WTC11 (cell line): Measurements from ENCODE around the gene HDGFL3. TPM values are rescaled to one million over a fixed set of nuclear protein-coding genes. Genes with fewer than 3 reads are reported as not detected.

Source experiments
- ATAC-seq: fragments of 200-7000 bp; cut with Tn5 transposase; 2 replicates; pipeline ENCODE4 v1.10.0; 2021; ENCODE audit warnings: mild to moderate bottlenecking, moderate library complexity
- CTCF ChIA-PET: fragments of 300-600 bp; sonication (Branson Sonifier 250); formaldehyde crosslinking; loops from one replicate; lab custom pipeline; 2021; ENCODE audit warnings: antibody characterized with exemption; lab: Charles Lee
- POLR2A ChIA-PET: fragments of 350-600 bp; sonication (Branson Sonifier 250); formaldehyde crosslinking; loops from one replicate; lab custom pipeline; 2021; ENCODE audit warnings: antibody characterized with exemption; lab: Charles Lee
- DNase-seq: peaks from one replicate; pipeline ENCODE4 v3.0.0; 2021; ENCODE audit warnings: low spot score
- H3K27ac Mint-ChIP-seq: 2 replicates; pipeline ENCODE4 v1.8.0; 2021; ENCODE audit warnings: mixed read lengths
- H3K27me3 Mint-ChIP-seq: 2 replicates; pipeline ENCODE4 v1.8.0; 2021; ENCODE audit warnings: low read depth, mild to moderate bottlenecking, moderate library complexity, mixed read lengths
- H3K36me3 Mint-ChIP-seq: 2 replicates; pipeline ENCODE4 v1.8.0; 2021; ENCODE audit warnings: mixed read lengths
- H3K4me1 Mint-ChIP-seq: 2 replicates; pipeline ENCODE4 v1.8.0; 2022; ENCODE audit warnings: mixed read lengths
- H3K4me3 Mint-ChIP-seq: 2 replicates; pipeline ENCODE4 v1.8.0; 2021; ENCODE audit warnings: mild to moderate bottlenecking, moderate library complexity, mixed read lengths
- H3K9me3 Mint-ChIP-seq: 2 replicates; pipeline ENCODE4 v1.8.0; 2021; ENCODE audit warnings: mixed read lengths
- ESRRA ChIP-seq: sonication (generic); formaldehyde crosslinking; IDR thresholded peaks from 2 replicates; pipeline ENCODE4 v1.8.1; 2022; ENCODE audit warnings: mild to moderate bottlenecking, missing genetic modification reagents, borderline replicate concordance
- FOXJ3 ChIP-seq: sonication (generic); formaldehyde crosslinking; IDR thresholded peaks from 2 replicates; pipeline ENCODE4 v1.9.0; 2021; ENCODE audit warnings: missing genetic modification reagents, mild to moderate bottlenecking, borderline replicate concordance
- FOXK1 ChIP-seq: sonication (generic); formaldehyde crosslinking; IDR thresholded peaks from 2 replicates; pipeline ENCODE4 v1.8.0; 2022; ENCODE audit warnings: mild to moderate bottlenecking, moderate library complexity, missing genetic modification reagents
- GTF2I ChIP-seq: fragments of 250-450 bp; sonication (Bioruptor Pico); conservative IDR thresholded peaks from 2 replicates; pipeline ENCODE4 v1.4.0; 2021; ENCODE audit warnings: mild to moderate bottlenecking
- IRF1 ChIP-seq: sonication (generic); formaldehyde crosslinking; IDR thresholded peaks from 2 replicates; pipeline ENCODE4 v1.8.0; 2023; ENCODE audit warnings: missing genetic modification reagents
- JUN ChIP-seq: sonication (generic); formaldehyde crosslinking; IDR thresholded peaks from 2 replicates; pipeline ENCODE4 v1.8.0; 2023; ENCODE audit warnings: mild to moderate bottlenecking, missing genetic modification reagents
- NFATC4 ChIP-seq: fragments of 250-450 bp; sonication (Bioruptor Pico); IDR thresholded peaks from 2 replicates; pipeline ENCODE4 v1.9.0; 2021; ENCODE audit warnings: mild to moderate bottlenecking
- NR1H2 ChIP-seq: sonication (generic); formaldehyde crosslinking; IDR thresholded peaks from 2 replicates; pipeline ENCODE4 v1.9.0; 2021; ENCODE audit warnings: mild to moderate bottlenecking, moderate library complexity, missing genetic modification reagents
- PRRX2 ChIP-seq: fragments of 250-450 bp; sonication (Bioruptor Pico); IDR thresholded peaks from 2 replicates; pipeline ENCODE4 v1.8.0; 2021; ENCODE audit warnings: mild to moderate bottlenecking
- RORB ChIP-seq: fragments of 250-450 bp; sonication (Bioruptor Pico); IDR thresholded peaks from 2 replicates; pipeline ENCODE4 v1.9.0; 2021; ENCODE audit warnings: mild to moderate bottlenecking
- SMAD3 ChIP-seq: sonication (generic); formaldehyde crosslinking; IDR thresholded peaks from 2 replicates; pipeline ENCODE4 v1.8.0; 2022; ENCODE audit warnings: missing genetic modification reagents, mild to moderate bottlenecking, borderline replicate concordance
- TCF7 ChIP-seq: sonication (generic); formaldehyde crosslinking; IDR thresholded peaks from 2 replicates; pipeline ENCODE4 v1.8.0; 2022; ENCODE audit warnings: mild to moderate bottlenecking, low read depth, missing genetic modification reagents, moderate library complexity
- TEAD4 ChIP-seq: sonication (generic); formaldehyde crosslinking; IDR thresholded peaks from 2 replicates; pipeline ENCODE4 v1.8.0; 2022; ENCODE audit warnings: mild to moderate bottlenecking, missing genetic modification reagents
- USF1 ChIP-seq: sonication (generic); formaldehyde crosslinking; IDR thresholded peaks from 2 replicates; pipeline ENCODE4 v1.8.0; 2022; ENCODE audit warnings: mild to moderate bottlenecking, missing genetic modification reagents
- ZBTB21 ChIP-seq: sonication (generic); formaldehyde crosslinking; IDR thresholded peaks from 2 replicates; pipeline ENCODE4 v1.8.1; 2023; ENCODE audit warnings: mild to moderate bottlenecking, missing genetic modification reagents, borderline replicate concordance
- ZNF263 ChIP-seq: sonication (generic); formaldehyde crosslinking; IDR thresholded peaks from 2 replicates; pipeline ENCODE4 v1.8.1; 2022; ENCODE audit warnings: low read depth, mild to moderate bottlenecking, moderate library complexity, missing genetic modification reagents
- ZNF416 ChIP-seq: fragments of 250-450 bp; sonication (Bioruptor Pico); IDR thresholded peaks from 2 replicates; pipeline ENCODE4 v1.9.0; 2021; ENCODE audit warnings: mild to moderate bottlenecking, inconsistent platforms
- total RNA-seq: library from RNA; stranded (reverse); gene quantifications from 3 replicates; pipeline ENCODE4 v1.2.3, GENCODE V29; 2021
- TF ChIP-seq, protein P1 (sequence below): fragments of 200-600 bp; IDR thresholded peaks from 2 replicates; pipeline ENCODE4 v1.8.0; 2022; ENCODE audit warnings: antibody characterized with exemption
- TF ChIP-seq, protein P2 (sequence below): sonication (generic); formaldehyde crosslinking; conservative IDR thresholded peaks from 2 replicates; pipeline ENCODE4 v1.8.1; 2023; ENCODE audit warnings: mild to moderate bottlenecking, low read depth, missing genetic modification reagents, moderate library complexity
- TF ChIP-seq, protein P3 (sequence below): sonication (generic); formaldehyde crosslinking; IDR thresholded peaks from 2 replicates; pipeline ENCODE4 v1.8.1; 2022; ENCODE audit warnings: low read depth, missing genetic modification reagents, borderline replicate concordance
- TF ChIP-seq, protein P4 (sequence below): fragments of 250-450 bp; sonication (Bioruptor Pico); IDR thresholded peaks from 2 replicates; pipeline ENCODE4 v1.9.0; 2021; ENCODE audit warnings: mild to moderate bottlenecking

HDGFL3 gene
- total RNA-seq, 1 experiment from 2014 or later: 124 TPM

- TF ChIP-seq USF1 (CRISPR knock-in tag) (no peak), IRF1 (CRISPR knock-in tag) (no peak), ESRRA (CRISPR knock-in tag) (no peak), TEAD4 (no peak), RORB (CRISPR knock-in tag) (no peak), FOXK1 (CRISPR knock-in tag) (no peak)
Observed at GRCh38 chr15:83112233-83112955, 95.2 kb downstream of the HDGFL3 start (continued).

DNA sequence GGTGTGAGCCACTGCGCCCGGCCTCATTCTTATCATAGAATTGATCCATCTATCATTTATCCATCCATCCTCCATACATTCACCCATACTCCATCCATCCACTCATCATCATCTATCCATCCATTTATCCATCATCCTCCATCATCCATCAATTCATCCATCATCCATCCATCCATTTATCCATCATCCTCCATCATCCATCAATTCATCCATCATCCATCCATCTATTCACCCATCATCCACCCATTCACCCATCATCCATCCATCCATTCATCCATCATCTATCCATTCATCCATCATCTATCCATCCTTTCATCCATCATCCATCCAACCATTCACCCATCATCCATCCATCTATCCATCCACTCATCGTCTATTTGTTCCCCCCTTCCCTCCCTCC is 96.5 kb downstream of the HDGFL3 start:
- CTCF ChIA-PET: no interaction called here
- no peak overlapping the region for H3K4me3 Mint-ChIP-seq
- DNase-seq: no peak
- H3K27ac Mint-ChIP-seq: no peak overlapping the region
- H3K36me3 Mint-ChIP-seq: no peaks in the 10 kb centered on the region
- peaks cover 37% of the 10 kb centered on the region for H3K27me3 Mint-ChIP-seq
- TF ChIP-seq TCF7 (CRISPR knock-in tag) (no peak), FOXJ3 (CRISPR knock-in tag) (no peak), ZBTB21 (CRISPR knock-in tag) (no peak), ZNF263 (no peak), NFATC4 (no peak), ZNF416 (CRISPR knock-in tag) (no peak), GTF2I (CRISPR knock-in tag) (no peak), PRRX2 (CRISPR knock-in tag) (no peak), SMAD3 (no peak), RORB (CRISPR knock-in tag) (no peak)
- TF ChIP-seq, protein P1, sequence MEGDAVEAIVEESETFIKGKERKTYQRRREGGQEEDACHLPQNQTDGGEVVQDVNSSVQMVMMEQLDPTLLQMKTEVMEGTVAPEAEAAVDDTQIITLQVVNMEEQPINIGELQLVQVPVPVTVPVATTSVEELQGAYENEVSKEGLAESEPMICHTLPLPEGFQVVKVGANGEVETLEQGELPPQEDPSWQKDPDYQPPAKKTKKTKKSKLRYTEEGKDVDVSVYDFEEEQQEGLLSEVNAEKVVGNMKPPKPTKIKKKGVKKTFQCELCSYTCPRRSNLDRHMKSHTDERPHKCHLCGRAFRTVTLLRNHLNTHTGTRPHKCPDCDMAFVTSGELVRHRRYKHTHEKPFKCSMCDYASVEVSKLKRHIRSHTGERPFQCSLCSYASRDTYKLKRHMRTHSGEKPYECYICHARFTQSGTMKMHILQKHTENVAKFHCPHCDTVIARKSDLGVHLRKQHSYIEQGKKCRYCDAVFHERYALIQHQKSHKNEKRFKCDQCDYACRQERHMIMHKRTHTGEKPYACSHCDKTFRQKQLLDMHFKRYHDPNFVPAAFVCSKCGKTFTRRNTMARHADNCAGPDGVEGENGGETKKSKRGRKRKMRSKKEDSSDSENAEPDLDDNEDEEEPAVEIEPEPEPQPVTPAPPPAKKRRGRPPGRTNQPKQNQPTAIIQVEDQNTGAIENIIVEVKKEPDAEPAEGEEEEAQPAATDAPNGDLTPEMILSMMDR: no peak
- TF ChIP-seq, protein P2, sequence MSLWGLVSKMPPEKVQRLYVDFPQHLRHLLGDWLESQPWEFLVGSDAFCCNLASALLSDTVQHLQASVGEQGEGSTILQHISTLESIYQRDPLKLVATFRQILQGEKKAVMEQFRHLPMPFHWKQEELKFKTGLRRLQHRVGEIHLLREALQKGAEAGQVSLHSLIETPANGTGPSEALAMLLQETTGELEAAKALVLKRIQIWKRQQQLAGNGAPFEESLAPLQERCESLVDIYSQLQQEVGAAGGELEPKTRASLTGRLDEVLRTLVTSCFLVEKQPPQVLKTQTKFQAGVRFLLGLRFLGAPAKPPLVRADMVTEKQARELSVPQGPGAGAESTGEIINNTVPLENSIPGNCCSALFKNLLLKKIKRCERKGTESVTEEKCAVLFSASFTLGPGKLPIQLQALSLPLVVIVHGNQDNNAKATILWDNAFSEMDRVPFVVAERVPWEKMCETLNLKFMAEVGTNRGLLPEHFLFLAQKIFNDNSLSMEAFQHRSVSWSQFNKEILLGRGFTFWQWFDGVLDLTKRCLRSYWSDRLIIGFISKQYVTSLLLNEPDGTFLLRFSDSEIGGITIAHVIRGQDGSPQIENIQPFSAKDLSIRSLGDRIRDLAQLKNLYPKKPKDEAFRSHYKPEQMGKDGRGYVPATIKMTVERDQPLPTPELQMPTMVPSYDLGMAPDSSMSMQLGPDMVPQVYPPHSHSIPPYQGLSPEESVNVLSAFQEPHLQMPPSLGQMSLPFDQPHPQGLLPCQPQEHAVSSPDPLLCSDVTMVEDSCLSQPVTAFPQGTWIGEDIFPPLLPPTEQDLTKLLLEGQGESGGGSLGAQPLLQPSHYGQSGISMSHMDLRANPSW: no peak
- TF ChIP-seq, all 79 proteins: peak for 0
- POLR2A ChIA-PET: no interaction called here
- ATAC-seq: no peak
- peaks cover 9% of the 10 kb centered on the region for H3K4me1 Mint-ChIP-seq
- H3K9me3 Mint-ChIP-seq: peaks cover 10% of the 10 kb centered on the region

GRCh38 chr15:83110381-83110780 is 97.2 kb downstream of the HDGFL3 start:
- ChIA-PET POLR2A (no interaction called here), CTCF (no interaction called here)
- DNase-seq (no peak), ATAC-seq (no peak)
- H3K36me3 Mint-ChIP-seq: no peaks in the 10 kb centered on the region
- no peak overlapping the region for H3K4me3 Mint-ChIP-seq
- H3K9me3 Mint-ChIP-seq: peaks cover 10% of the 10 kb centered on the region
- no peak overlapping the region for H3K27ac Mint-ChIP-seq
- peaks cover 9% of the 10 kb centered on the region for H3K4me1 Mint-ChIP-seq
- peaks cover 45% of the 10 kb centered on the region for H3K27me3 Mint-ChIP-seq
- TF ChIP-seq, protein P3, sequence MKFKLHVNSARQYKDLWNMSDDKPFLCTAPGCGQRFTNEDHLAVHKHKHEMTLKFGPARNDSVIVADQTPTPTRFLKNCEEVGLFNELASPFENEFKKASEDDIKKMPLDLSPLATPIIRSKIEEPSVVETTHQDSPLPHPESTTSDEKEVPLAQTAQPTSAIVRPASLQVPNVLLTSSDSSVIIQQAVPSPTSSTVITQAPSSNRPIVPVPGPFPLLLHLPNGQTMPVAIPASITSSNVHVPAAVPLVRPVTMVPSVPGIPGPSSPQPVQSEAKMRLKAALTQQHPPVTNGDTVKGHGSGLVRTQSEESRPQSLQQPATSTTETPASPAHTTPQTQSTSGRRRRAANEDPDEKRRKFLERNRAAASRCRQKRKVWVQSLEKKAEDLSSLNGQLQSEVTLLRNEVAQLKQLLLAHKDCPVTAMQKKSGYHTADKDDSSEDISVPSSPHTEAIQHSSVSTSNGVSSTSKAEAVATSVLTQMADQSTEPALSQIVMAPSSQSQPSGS: no peak
- TF ChIP-seq JUN (CRISPR knock-in tag): no peak
- no peak for TF ChIP-seq NR1H2
- TF ChIP-seq, protein P4, sequence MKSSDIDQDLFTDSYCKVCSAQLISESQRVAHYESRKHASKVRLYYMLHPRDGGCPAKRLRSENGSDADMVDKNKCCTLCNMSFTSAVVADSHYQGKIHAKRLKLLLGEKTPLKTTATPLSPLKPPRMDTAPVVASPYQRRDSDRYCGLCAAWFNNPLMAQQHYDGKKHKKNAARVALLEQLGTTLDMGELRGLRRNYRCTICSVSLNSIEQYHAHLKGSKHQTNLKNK (CRISPR knock-in tag): no peak
- no peak for TF ChIP-seq USF1 (CRISPR knock-in tag)
- TF ChIP-seq SMAD3: no peak
